ENCODE measurements around the gene GPR132. TPM values are rescaled to one million over a fixed set of nuclear protein-coding genes. Genes with fewer than 3 reads are reported as not detected.

Gene GPR132
- total and polyA plus RNA-seq, 9 of the 15 experiments (the other 6 are each of a cell fraction or from before 2014, with no cell fraction given) = 0.01 to 1.1 (median 0.25) TPM; not detected in 1

GRCh38 chr14:105021656-105022275, 43.5 kb downstream of the GPR132 start (continued):
- TF ChIP-seq ZFP91 (CRISPR knock-in tag; IDR thresholded peaks at IDR 0.05) = no peak
- no peak for TF ChIP-seq FOXP4 (CRISPR knock-in tag; IDR thresholded peaks at IDR 0.05; ENCODE audit: borderline replicate concordance)
- no peak for TF ChIP-seq TCFL5 (CRISPR knock-in tag; conservative IDR thresholded peaks at IDR 0.05)
- TF ChIP-seq FOXJ2 (tag; IDR thresholded peaks at IDR 0.05) = no peak
- TF ChIP-seq ZNF639 (CRISPR knock-in tag; conservative IDR thresholded peaks at IDR 0.05 in 1 of 2, IDR thresholded peaks at IDR 0.05 in 1 of 2) = no peak
- no peak for TF ChIP-seq MAFF (IDR thresholded peaks at IDR 0.05; ENCODE audit: low read length)
- TF ChIP-seq HDAC1 (IDR thresholded peaks at IDR 0.05) = peak in 1 of 2 experiments; percentile 77; a peak in 1 of 4 replicates
- TF ChIP-seq ELK3 (CRISPR knock-in tag; IDR thresholded peaks at IDR 0.05) = no peak
- TF ChIP-seq DEAF1 (CRISPR knock-in tag; IDR thresholded peaks at IDR 0.05) = no peak
- no peak for TF ChIP-seq ZNF121 (CRISPR knock-in tag; conservative IDR thresholded peaks at IDR 0.05)
- TF ChIP-seq ZNF699 (CRISPR knock-in tag; IDR thresholded peaks at IDR 0.05; ENCODE audit: insufficient replicate concordance) = no peak
- peak; percentile 59; the same call in 1 of the 2 replicates for TF ChIP-seq L3MBTL2 (IDR thresholded peaks at IDR 0.05)
- no peak for TF ChIP-seq SIRT6 (IDR thresholded peaks at IDR 0.05; ENCODE audit: low read depth, low read length)
- no peak for TF ChIP-seq ZNF232 (CRISPR knock-in tag; IDR thresholded peaks at IDR 0.05)
- no peak for TF ChIP-seq ZNF785 (CRISPR knock-in tag; IDR thresholded peaks at IDR 0.05)
- no peak for TF ChIP-seq ESRRB (CRISPR knock-in tag; IDR thresholded peaks at IDR 0.05; ENCODE audit: borderline replicate concordance)
- TF ChIP-seq FOXM1 (IDR thresholded peaks at IDR 0.05; ENCODE audit: low read depth) = no peak
- no peak for TF ChIP-seq FOXM1 (CRISPR knock-in tag; IDR thresholded peaks at IDR 0.05; ENCODE audit: low read depth)
- no peak for TF ChIP-seq BMI1 (IDR thresholded peaks at IDR 0.05; ENCODE audit: low read length)
- TF ChIP-seq PHB2 (IDR thresholded peaks at IDR 0.05; ENCODE audit: low read depth) = no peak
- TF ChIP-seq RBM22 (IDR thresholded peaks at IDR 0.05; ENCODE audit: low read depth, low read length, poor library complexity, severe bottlenecking) = no peak

Data from K562 (cell line).